CD4-positive, alpha-beta T cell treated with Interleukin-2 at 100 ng/mL for 4 hours (primary cell): ENCODE results near the gene LY86.

Experiments
- DNase-seq: peaks from one replicate; pipeline ENCODE4 v3.0.0-alpha.2; 2020; ENCODE audit warnings: low spot score

Gene LY86

GRCh38 chr6:6588064-6588923 is at the start of gene LY86:
Gene LY86 (plus strand): TSS chr6:6588720. CDS start chr6:6588735, 15 bp downstream.
- no peak for DNase-seq

GRCh38 chr6:6539036-6539435 is 49.5 kb upstream of the LY86 start:
- no peak for DNase-seq

GRCh38 chr6:6542357-6542756 is 46.2 kb upstream of the LY86 start:
- no peak for DNase-seq

- no peak for DNase-seq
Measured at GRCh38 chr6:6543181-6543879, 45.2 kb upstream of the LY86 start.

GRCh38 chr6:6545616-6546317 is 42.8 kb upstream of the LY86 start:
- no peak for DNase-seq

GRCh38 chr6:6546318-6547109 is 42.0 kb upstream of the LY86 start:
- no peak for DNase-seq

- DNase-seq = peak; percentile 76
Measured at GRCh38 chr6:6547110-6547879, 41.2 kb upstream of the LY86 start.

- no peak for DNase-seq
Measured at GRCh38 chr6:6556161-6556737, 32.3 kb upstream of the LY86 start.

- DNase-seq = peak; percentile 26
Measured at GRCh38 chr6:6556738-6557503, 31.6 kb upstream of the LY86 start.

- DNase-seq = no peak
Measured at GRCh38 chr6:6557504-6557839, 31.0 kb upstream of the LY86 start.

GRCh38 chr6:6557886-6558285 is 30.6 kb upstream of the LY86 start:
- no peak for DNase-seq

GRCh38 chr6:6559994-6560570 is 28.4 kb upstream of the LY86 start:
- DNase-seq = no peak

GRCh38 chr6:6560909-6561308 is 27.6 kb upstream of the LY86 start:
- DNase-seq = no peak

- DNase-seq = no peak
Measured at GRCh38 chr6:6564154-6564553, 24.4 kb upstream of the LY86 start.

- DNase-seq = no peak
Measured at GRCh38 chr6:6565069-6565468, 23.5 kb upstream of the LY86 start.

- DNase-seq = no peak
Measured at GRCh38 chr6:6565488-6565887, 23.0 kb upstream of the LY86 start.

- DNase-seq = no peak
Measured at GRCh38 chr6:6566766-6567165, 21.8 kb upstream of the LY86 start.

- DNase-seq = no peak
Measured at GRCh38 chr6:6569096-6569810, 19.3 kb upstream of the LY86 start.

- no peak for DNase-seq
Measured at GRCh38 chr6:6569811-6570164, 18.7 kb upstream of the LY86 start.
